ENCODE measurements around the gene HOXD10.

Gene HOXD10

GRCh38 chr2:176123411-176124109, 7.0 kb downstream of the HOXD10 start:
- DNase-seq: no peak

DNA sequence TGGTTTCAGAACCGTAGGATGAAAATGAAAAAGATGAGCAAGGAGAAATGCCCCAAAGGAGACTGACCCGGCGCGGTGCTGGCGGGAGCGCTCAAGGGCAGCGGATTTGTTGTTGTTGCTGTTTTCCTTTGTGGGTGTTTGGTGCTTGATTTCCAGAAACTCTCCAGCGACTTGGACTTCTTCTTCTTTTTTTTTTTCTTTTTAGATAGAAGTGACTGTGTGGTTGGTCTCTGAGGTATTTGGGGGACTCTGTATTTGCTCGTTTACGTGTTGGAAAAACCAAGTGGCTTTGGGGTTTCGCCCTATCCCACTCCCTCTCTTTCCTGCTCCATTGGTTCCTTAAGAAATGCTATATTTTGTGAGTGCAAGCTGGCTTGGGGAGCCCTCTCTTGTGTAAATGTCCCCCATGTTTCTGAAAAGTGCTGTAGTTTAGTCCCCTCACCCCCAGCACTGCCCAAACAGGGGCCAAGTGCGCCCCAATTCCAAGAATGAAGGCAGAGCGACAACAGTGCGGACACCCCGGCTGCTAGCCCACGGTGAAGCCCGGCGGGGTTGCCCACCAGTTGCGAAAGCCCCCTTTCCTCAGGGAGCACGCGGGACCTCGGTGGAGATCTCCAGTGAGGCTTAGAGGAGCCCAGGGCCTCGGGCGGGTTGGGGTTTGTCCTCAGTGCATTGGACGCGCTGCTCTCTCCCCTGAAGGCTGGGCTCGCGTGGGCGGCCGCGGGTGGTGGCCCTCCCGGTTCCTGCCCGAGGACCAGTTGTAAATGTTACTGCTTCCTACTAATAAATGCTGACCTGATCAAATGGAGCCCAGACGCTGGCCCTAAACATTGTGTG, 7.8 kb downstream of the HOXD10 start:
- DNase-seq: no peak

GRCh38 chr2:176124947-176125771, 8.6 kb downstream of the HOXD10 start:
- no peak for DNase-seq

DNA sequence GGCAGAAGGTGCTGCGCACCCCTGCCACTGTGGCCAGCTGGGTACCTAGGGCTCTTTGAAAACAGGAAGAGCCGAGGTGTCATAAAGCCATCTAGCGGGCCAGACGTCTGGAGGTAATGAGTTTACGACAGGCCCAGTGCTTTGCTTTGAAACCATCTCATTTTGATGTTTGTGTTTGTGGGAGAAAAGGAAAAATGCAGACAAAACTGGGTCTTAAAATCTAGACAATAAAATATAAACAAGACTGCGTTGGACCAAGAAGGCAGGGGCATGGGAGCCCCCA, 9.1 kb downstream of the HOXD10 start:
- no peak for DNase-seq

DNA sequence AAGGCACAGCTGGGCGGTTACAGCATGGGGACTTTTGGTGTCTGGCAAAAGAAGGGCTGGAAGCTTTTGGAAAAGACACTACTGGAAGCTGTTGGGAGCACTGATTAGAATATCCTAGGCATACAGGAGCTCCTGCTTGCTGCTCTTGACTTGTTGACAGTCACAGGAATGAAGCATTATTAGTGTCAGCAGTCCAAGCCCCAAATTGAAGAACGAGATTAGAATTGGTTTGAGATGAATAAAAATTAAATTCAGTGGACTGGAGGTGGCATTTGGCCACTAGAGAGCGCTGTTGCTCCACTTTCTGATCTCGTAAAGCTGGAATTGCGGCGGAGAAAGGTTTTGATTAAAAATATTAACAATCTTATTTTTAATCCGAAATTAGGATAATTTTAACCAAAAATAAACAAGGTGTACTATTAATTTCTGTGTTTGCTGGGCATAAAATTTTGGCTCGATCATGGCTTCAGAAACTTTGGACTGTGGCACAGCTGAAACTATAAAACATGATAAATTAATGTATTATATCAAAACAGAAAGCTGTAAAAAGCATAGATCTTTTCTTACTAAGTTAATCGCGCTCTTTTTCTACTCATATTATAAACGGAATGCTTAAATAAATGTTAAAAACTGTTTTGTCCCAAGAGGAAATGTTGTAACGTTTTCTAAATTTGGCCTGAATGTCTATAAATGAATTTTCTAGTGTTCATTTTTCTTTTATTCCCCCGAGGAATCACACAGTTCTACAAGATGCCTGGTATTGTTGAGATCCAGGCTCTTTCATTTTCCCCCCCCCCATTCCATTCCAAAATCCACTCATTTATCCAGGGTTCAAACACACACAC, 10.6 kb downstream of the HOXD10 start:
- peak; percentile 84 for DNase-seq

DNA sequence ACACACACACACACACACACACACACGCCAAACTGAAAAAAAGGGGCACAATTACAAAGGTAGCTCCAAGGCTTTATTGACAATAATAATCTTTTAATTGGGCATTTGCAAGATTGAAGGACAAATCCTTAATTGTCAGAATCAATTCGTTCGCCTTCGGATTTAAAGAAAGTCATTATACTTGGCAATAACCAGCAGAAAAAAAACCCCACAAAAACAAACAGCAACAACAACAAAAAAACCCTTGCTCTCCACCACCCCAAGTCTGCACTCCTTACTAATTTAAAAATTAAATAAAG, 11.1 kb downstream of the HOXD10 start:
- DNase-seq: no peak

DNA sequence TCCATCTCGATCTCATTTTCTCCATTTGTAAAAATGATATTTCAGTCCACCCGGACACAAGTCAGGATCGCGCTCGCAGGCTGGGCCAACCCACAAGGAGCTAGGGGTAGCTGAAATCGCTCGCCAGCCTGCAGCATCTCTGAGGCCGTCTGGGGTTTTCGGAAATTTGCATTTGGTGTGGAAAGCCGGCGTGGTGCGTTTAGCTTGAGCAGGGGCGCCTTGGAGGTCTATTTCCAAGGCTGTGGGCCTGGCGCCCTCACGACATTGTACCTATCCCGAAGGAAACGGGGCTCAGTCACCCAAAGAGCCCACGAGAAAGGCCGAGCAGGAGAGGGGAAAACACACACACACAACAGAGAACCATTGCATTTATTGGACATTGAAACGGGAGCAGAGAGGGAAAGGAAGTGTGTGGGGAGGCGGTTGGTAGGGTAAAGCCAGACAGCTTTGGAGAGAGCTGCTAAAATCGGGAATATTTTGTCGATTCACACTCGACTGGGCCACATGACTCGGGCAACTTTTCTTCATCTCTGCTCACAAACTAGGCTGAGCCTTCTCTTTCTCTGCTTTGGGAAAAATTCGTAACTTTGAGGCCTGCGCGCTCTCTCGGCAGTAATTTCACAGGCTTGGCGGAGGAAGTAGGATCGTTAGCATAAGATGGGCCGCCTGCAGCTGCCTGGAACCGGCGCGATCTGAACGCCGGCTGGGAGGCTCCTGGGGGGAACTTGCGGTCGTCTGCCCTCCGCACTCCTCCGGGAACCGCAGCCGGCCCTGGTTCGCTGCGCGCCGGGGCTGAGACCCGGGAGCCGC, 11.8 kb downstream of the HOXD10 start:
- no peak for DNase-seq

GRCh38 chr2:176128982-176129796, 12.6 kb downstream of the HOXD10 start, which contains the start of gene HOXD8:
TSS of gene HOXD8 (plus strand) at chr2:176129705. CDS start at chr2:176130367, 662 bp downstream.
- no peak for DNase-seq

GRCh38 chr2:176129813-176130146, 13.2 kb downstream of the HOXD10 start:
- DNase-seq: no peak

DNA sequence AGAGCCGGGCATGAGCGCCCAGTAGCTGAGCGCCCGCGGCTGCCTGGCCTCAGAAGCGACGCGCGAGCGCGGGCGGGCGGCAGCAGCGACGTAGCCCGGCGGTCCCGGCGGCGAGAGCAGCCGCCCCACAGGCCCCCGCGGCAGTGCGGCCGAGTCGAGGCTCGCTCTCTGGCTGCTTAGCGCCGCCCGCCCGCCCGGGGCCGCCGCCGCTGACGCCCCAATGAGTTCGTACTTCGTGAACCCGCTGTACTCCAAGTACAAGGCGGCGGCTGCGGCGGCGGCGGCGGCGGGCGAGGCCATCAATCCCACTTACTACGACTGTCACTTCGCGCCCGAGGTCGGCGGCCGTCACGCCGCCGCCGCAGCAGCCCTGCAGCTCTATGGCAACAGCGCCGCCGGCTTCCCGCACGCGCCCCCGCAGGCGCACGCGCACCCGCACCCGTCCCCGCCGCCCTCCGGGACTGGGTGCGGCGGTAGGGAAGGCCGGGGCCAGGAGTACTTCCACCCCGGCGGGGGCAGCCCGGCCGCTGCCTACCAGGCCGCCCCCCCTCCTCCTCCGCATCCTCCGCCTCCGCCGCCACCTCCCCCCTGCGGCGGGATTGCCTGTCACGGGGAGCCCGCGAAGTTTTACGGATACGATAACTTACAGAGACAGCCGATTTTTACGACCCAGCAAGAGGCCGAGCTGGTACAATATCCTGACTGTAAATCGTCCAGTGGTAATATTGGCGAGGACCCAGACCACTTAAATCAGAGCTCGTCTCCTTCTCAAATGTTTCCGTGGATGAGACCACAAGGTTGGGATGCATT, 13.8 kb downstream of the HOXD10 start:
- no peak for DNase-seq

GRCh38 chr2:176130957-176131847, 14.6 kb downstream of the HOXD10 start:
- no peak for DNase-seq

DNA sequence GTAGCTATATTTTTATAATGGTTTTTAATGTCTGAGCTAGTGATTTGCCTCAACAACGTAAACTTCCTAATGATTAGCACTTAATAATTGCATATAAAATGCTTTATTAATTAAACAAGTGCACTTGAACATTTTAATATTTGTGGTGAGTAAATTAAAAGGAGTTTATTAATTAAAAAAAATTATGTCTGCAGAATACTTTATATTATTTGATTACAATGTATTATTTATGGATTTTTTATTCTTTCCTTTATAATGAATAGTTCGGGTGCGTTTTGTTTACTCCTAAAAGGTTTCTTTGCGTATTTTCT, 15.2 kb downstream of the HOXD10 start:
- no peak for DNase-seq

- DNase-seq: no peak
Measured at GRCh38 chr2:176132205-176133171, 15.9 kb downstream of the HOXD10 start.

DNA sequence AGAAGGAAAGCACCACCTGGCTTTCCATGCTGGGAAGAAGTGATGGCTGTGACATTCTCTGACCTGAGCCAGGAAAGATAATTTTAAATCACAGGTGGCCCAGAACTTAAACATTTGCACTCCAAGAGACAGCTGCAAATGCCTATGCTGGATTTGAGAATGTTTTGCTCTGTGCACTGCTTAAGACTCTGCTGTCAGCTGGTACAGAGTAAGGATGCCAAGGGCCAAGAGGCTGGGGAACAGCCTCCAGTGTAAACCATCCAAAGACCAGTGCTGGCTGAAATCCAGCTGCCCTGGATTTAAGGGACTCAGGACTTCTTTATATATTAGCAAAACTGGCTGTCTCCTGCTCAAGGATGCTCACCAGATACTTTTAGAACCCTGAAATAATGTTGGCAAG, 16.8 kb downstream of the HOXD10 start:
- DNase-seq: no peak

GRCh38 chr2:176134035-176134434, 17.5 kb downstream of the HOXD10 start:
- no peak for DNase-seq

- no peak for DNase-seq
Measured at GRCh38 chr2:176135035-176135440, 18.5 kb downstream of the HOXD10 start.

DNA sequence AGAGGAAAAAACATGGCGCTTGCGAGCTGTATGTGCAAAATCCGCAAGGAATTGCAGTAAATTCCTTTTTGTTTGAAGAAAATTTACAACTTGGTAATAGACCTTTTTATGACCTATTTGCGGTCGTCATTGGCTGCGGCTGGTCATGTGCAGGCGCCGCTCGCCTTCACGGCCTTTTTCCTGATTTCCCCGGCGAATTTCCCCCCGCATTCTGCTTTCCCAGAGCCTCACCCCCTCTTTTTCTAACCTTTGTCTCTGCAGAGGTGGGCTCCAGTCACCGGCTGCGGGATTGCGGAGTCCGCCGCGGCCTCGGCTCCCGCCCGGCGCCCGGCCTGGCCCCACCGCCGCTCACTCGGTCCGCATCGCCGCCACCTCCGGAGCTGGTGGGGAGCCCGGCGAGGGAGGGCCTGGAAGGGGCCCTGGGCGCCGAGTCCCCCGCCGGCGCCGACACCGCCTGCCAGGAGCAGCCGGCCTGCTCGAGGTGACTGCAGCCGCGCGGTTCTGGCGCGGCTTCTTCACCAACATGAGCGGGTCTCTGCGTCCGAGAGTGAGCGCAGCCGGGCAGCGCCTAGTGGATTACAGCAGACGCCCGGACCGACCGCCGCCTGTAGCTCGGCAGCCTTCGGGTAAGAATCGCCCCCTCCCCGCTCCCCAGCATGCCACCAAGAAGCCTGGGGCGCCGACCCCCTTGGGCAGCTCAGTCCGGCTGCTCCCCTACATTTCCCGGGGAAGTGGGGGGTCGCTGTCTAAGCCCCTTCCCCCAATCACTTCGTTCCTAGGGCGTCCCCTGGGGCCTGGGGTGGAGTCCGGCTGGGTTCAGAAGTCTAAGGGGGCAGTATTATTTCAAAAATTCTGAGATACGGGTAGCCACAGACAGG, 20.0 kb downstream of the HOXD10 start:
- no peak for DNase-seq
